NCI-H2029 treated with DMSO at 0.1 percent for 48 hours (cell line): Measurements from ENCODE around the gene TSHZ2.
"Not testable (repeated sequence)": the region's sequence is repeated elsewhere in the genome, so short reads cannot be mapped to it uniquely, and the experiment has no call there.

Source experiments
- DNase-seq: peaks from one replicate; lab custom pipeline; 2025; lab: John Stamatoyannopoulos, UW

Gene TSHZ2

DNA sequence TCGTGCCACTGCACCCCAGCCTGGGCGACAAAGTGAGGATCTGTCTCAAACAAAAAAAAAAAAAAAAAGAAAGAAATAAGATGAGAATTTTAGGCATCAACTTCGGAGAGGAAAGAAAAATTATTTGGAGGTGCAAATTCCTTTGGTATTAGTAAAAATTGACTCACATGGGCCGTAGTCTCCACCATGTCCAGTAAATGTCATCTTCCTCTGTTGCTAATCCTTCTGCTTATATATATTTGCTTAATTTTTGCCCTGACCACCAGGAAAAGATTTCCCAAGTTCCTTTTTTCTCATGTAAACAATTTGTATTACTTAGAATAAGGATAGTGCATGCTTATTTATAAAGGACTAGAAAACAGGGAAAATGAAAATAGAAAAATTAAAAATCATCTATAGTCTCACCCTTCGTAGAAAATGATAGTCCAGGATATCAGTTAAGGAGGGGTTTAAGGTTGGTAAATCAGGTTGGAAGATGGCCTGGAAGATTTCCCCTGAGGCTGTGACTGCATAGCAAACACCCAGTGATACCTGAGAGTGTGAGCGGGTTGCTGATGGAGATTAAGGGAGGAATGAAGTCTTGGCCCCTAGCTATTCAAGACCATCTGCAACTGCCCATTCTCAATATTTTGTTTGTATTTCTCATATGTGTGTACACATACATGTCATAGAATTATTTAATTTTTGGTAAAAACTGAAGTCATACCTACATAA is 380.7 kb downstream of the TSHZ2 start:
- DNase-seq, result no peak

DNA sequence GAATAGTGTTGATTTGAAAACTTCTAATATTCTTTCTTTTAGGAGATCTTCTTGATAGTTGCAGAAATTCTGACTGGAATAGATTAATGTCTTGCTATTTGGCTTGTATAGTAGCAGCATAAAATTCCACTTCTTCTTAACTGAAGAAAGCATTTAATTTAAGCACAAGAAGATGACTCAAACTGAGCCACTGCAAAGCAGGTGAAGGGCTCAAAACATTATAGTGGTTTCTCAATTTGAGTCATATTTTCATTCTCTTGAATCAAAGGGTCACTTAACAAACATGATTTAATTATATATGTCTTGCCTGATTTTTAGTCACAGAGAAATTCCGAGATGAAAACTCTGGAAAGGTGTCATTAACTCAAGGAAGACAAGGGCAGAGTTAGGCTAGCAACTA is 382.2 kb downstream of the TSHZ2 start:
- DNase-seq, result no peak

DNA sequence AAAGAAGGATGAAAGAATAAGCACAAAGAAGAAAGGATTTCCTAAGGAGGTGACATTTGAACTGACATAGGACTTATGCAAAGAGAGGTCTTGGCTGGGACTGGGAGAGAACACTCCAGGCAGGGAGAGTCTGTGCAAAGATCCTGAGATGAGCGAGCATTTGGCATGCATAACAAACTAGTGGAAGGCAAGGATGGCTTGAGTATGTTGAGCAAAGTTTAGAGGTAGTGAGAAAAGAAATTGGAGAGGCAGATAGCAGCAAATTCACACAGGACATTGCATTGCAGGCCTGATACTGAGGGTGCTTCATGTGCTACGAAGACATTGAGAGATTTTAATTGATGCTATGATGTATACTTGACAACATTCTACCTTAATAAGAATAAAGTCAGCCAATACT is 383.6 kb downstream of the TSHZ2 start:
- no peak for DNase-seq

DNA sequence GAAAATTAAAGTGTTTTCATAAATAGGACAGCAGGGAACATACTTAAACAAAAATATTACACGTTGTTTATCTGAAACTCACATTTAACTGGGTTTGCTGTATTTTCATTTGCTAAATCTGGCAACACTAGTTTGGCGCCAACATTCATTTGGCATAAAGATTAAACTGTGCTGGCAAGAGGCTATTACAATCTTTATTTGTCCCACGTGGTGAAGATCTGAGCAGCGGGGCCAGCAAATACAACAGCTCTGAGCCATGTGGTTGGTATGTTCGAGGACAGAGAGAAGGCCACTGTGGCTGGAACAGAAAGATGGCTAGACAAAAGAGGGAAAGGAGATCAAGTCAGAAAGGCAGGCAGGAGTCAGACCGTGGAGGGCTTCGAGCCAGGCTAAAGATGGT is 387.3 kb downstream of the TSHZ2 start:
- DNase-seq, result no peak

- DNase-seq, result no peak
Measured at GRCh38 chr20:53360852-53361251, 388.7 kb downstream of the TSHZ2 start.

DNA sequence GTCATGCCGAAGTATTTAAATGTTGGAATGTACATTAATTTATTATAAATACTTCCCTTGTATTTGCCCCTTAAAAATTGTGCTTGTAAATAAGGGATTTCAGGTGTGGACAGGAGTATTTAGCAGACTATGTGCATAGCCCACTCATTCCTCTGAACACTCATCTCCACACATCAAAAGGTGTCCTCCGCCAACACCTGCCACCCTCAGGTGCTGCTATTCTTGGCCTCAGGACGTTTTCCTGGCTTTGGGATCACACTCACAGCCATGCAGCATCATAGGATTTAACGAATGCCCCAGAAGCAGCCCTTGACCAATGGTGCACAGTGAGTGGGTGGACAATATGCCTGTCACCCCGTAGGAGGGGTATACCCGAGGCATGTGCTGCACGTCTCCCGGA is 390.6 kb downstream of the TSHZ2 start:
- DNase-seq, result no peak

- no peak for DNase-seq
Measured at GRCh38 chr20:53364646-53365045, 392.5 kb downstream of the TSHZ2 start.

- DNase-seq, result no peak
Measured at GRCh38 chr20:53365076-53365475, 392.9 kb downstream of the TSHZ2 start.

- DNase-seq, result peak; percentile 48
Measured at GRCh38 chr20:53365539-53366075, 393.4 kb downstream of the TSHZ2 start.

DNA sequence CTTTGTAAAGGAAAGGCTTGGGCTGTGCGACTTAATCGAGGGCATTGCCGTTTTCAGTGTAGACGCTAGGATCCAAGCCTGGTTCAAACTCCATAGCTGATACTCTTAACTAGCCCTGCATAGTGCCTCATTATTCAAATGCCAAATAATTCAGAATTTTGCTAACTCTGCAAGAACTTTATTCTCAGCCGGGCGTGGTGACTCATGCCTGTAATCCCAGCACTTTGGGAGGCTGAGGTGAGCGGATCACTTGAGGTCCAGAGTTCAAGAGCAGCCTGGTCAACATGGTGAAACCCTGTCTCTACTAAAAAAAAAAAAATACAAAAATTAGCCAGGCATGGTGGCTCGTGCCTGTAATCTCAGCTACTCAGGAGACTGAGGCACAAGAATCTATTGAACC is 394.8 kb downstream of the TSHZ2 start:
- DNase-seq, result not testable (repeated sequence)

GRCh38 chr20:53369871-53370270 is 397.7 kb downstream of the TSHZ2 start:
- no peak for DNase-seq

DNA sequence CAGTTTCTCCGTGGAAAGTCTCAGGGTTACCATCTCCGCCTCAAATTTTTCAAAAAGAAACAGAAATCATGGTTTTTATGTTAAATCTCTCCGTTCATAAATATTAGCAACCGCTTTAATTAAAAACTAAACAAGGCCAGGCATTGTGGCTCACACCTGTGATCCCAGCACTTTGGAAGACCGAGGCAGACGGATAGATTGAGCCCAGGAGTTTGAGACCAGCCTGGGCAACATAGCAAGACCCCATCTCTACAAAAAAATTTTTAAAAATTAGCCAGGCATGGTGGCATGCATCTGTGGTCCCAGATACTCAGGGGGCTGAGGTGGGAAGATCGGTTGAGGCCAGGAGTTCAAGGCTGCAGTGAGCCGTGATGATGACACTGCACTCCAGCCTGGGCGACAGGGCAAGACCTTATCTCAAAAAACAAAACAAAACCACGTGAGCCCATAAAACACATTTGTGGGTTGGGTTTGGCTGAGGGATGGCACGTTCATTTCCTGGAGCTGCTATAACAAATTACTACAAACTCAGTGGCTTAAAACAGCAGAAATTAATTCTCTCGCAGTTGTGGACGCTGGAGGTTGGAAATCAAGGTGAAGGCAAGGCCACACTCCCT is 398.3 kb downstream of the TSHZ2 start:
- no peak for DNase-seq

DNA sequence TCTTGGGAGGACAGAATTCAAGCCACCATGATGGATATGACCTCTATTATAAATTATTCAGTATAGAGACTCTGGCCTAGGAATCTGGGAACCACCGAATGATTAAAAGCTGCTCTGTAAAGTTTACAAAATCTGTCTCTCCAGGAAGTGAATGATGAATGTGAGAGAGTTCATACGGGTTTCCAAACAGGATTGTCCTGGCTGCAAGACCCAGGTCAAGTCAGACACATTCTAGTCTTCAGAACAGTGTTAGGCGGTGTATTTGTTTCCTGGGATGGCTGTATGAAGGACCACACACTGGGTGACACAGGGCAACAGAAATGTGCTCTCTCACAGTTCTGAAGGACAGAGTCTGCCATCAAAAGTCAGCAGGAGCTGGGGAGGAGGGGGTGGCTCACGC is 399.1 kb downstream of the TSHZ2 start:
- DNase-seq, result no peak

DNA sequence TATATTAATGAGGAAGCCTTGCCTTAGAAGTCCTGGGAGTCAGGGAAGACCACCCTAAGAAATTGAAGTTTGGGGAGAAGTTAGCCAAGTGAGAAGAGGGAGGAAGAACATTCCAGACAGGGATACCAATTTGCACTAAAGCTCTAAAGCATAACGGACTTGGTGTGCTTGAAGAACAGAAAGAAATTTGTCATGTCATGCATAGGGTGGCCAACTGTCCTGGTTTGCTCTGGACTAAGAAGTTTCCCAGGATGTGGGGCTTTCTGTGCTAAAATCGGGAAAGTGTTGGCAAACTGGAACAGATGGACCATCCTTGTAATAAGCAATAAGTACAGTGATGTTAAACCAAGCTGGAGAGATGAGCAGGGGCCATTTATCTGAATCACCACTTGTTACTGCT is 403.9 kb downstream of the TSHZ2 start:
- DNase-seq, result no peak

- DNase-seq, result no peak
Measured at GRCh38 chr20:53379014-53379832, 407.1 kb downstream of the TSHZ2 start.

GRCh38 chr20:53379833-53380120 is 407.6 kb downstream of the TSHZ2 start:
- no peak for DNase-seq

DNA sequence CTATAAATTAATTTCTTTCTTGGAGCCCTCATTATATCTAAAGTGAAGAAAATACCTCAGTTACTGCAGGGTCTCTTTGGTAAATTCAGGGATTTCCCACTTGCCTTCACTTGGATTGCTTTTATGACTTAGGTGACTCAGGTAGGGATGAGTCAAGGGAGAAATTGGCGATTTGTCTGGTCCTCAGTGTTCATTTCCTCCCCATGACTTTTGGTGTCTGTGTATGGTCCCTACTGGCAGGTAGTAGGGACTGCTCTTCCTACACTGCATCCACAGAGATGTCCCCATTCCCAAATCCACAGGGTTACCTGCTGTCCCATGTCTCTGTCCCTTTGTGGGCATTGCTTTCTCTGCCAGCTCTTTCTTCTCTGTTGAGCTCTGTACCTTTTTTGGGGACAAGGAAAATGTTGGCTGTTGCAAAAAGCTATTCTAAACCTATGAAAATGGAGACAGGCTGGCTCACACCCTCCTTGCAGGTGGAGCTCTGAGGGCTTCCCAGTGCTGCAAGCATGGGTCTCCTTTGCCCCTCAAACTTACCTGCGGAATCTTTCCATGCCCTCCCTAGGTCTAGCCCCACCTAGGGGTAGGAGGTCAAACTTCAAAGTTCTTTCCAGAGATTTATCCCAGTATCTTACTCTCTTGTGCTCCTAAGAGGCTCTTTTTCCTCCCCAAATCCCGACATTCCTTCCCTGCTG is 409.6 kb downstream of the TSHZ2 start:
- DNase-seq, result no peak

DNA sequence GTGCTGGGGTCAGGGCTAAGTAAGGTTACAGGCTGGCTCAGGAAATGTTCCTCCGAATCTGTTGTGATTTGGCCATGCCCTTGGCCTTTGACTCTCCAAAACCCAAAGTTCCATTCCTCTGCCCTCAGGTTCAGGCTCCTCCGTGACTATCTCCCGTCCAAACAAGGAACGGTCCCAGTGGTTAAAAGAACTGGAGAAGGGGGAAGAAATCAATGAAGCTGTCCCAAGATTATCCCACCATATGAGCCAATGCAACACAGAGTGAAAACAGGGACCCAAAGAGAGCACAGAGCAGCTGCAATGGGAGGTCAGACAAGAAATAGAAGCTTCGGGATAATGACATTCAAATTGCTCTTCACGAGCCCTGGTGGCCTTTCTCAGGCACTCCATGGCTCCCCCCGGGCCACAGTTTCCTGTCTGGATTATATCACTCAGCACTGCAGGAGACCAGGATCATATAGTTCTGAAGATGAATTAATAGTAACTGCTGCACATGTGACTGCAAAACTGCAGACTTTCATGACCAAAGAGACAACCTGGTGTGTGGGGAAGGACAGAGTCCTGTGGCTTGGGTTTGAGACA is 410.2 kb downstream of the TSHZ2 start:
- DNase-seq, result no peak

GRCh38 chr20:53383916-53384315 is 411.8 kb downstream of the TSHZ2 start:
- no peak for DNase-seq

DNA sequence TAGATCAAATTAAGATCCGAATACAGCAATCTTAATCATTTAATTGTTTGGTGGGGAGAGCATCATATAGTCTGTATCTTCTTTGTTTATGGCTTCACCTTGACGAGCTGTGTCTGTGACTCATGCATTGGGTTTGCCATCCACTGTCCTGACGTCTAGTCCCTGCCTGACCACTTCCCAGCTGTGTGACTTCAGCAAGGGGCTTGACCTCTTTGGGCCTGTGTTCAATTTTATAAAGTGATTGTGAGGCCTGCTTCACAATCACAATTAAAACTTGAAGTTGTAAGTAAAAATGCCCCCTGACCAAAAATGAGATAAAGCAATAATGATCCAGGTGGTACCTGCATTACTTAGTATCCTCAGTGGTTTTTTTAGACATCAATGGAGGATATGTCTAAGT is 412.2 kb downstream of the TSHZ2 start:
- no peak for DNase-seq

DNA sequence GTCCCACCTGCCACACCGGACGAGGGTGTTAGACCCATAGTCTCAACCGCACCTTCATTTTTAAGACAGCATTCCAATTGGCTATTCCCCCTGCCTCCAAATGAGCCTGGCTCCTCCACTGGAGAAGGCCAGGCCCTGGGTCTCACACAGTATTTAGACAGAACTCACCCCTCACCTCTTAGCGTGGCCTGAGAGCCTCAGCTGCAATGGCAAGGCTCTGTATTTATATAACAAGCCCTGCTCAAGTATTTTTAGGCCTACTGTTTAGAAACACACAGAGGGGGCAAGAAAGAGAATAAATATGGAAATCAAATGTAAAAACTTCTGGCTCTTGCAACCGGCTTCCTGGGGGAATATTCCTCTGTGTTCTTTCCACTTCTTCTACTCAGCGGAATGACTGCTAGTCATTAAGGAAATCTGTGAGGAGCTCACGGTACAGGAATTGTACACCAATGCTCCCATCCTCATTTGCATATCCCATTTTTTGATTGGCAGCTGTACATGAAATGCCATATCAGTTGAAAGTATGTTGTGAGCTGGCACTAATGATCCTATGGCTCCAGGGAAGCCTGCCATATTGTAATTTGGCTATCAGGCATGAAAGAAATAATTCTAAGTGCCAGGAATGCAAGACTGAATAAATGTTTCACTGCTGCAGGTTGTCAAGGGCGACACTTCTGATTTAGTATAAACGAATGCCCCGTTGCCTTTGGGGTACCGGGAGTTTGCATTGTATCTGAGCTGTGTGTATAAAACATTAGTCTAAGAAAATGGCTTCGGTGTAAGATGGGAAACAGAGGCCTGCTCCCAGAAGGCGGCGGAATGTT is 414.0 kb downstream of the TSHZ2 start:
- DNase-seq, result no peak
